ENCODE data around the gene CKLF. TPM values are rescaled to one million over a fixed set of nuclear protein-coding genes. Genes with fewer than 3 reads are reported as not detected.

Gene CKLF
- polyA plus RNA-seq, 3 donors: 285 to 430 (median 374) TPM

GRCh38 chr16:66547101-66547989 lies 5.0 kb upstream of the CKLF start:
- no peak overlapping the region for H3K4me3 Mint-ChIP-seq
- H3K4me1 ChIP-seq (ENCODE audit: control insufficient read depth in 1 of 2, insufficient read depth in 2 of 2, low read length in 2 of 2): peaks cover 73 to 77% of the 10 kb centered on the region in 2 donors

More at GRCh38 chr16:66547101-66547989, 5.0 kb upstream of the CKLF start:
- Mint-ChIP-seq H3K9me3 (no peaks in the 10 kb centered on the region), H3K36me3 (peaks cover 31 to 46% of the 10 kb centered on the region in 2 donors), H3K27me3 (ENCODE audit: low read depth in 3 of 3) (no peaks in the 10 kb centered on the region), H3K27ac (peak overlapping the region in 6 of 7 donors; percentile 60 to 94 (median 84)), H3K4me1 (peaks cover 78% of the 10 kb centered on the region)
- Histone ChIP-seq H3K27me3 (ENCODE audit: control insufficient read depth in 2 of 2, insufficient read depth in 2 of 2, low read length in 2 of 2) (no peaks in the 10 kb centered on the region), H3K79me2 (ENCODE audit: insufficient read depth, low read length) (peaks cover 38% of the 10 kb centered on the region), H3K4me3 (replicated peaks in 1 of 3; ENCODE audit: low read depth in 2 of 3, low read length in 3 of 3) (peak overlapping the region in 1 of 3 experiments; percentile 90), H3K9me3 (replicated peaks in 1 of 2; ENCODE audit: control insufficient read depth in 1 of 2, insufficient read depth in 1 of 2, low read length in 2 of 2) (no peaks in the 10 kb centered on the region), H3K27ac (ENCODE audit: low read depth in 1 of 2, low read length in 2 of 2) (peak overlapping the region; percentile 54 to 86), H3K9ac (ENCODE audit: insufficient read depth, low read length, poor library complexity, severe bottlenecking) (no peak overlapping the region), H4K20me1 (ENCODE audit: insufficient read depth, low read length) (no peaks in the 10 kb centered on the region), H3K4me2 (replicated peaks; ENCODE audit: extremely low read depth, low read length, poor library complexity, severe bottlenecking) (peak overlapping the region; percentile 88), H3K36me3 (replicated peaks in 1 of 2; ENCODE audit: control insufficient read depth in 1 of 2, insufficient read depth in 2 of 2, low read length in 2 of 2) (peaks cover 3 to 5% of the 10 kb centered on the region in 2 donors), H2AFZ (ENCODE audit: insufficient read depth, low read depth, low read length, poor library complexity, severe bottlenecking) (no peak overlapping the region)
- no peak for TF ChIP-seq CTCF (IDR thresholded peaks at IDR 0.05)
- WGBS (ENCODE audit: insufficient coverage): 100% methylated on average over 5 of the region's 5 CpGs
- DNase-seq: no peak
- intact Hi-C loops (cut with micrococcal nuclease): loop anchor here in 1 of 2 donors (5.0 kb wide), 1 partner anchor 40 kb away; no protein-coding TSS in a partner anchor

Measured in CD14-positive monocyte (primary cell).